Activated CD8-positive, alpha-beta T cell treated with anti-CD3 and anti-CD28 coated beads for 36 hours (primary cell): ENCODE measurements around the gene RBP5. TPM values are rescaled to one million over a fixed set of nuclear protein-coding genes. Genes with fewer than 3 reads are reported as not detected.

ENCODE experiments used
- ATAC-seq: fragments of 200-7000 bp; cut with Tn5 transposase; one replicate; pipeline ENCODE4 v1.10.0; 2021; ENCODE audit warnings: mild to moderate bottlenecking, moderate library complexity
- CTCF ChIA-PET: fragments of 350-600 bp; sonication (Branson Sonifier 250); formaldehyde crosslinking; loops from one replicate; lab custom pipeline; 2021; ENCODE audit warnings: antibody characterized with exemption; lab: Charles Lee
- POLR2A ChIA-PET: fragments of 350-600 bp; sonication (Branson Sonifier 250); formaldehyde crosslinking; loops from one replicate; lab custom pipeline; 2021; ENCODE audit warnings: antibody characterized with exemption; lab: Charles Lee
- DNase-seq: peaks from one replicate; pipeline ENCODE4 v3.0.0-alpha.2; 2020
- H3K27ac Mint-ChIP-seq: one replicate; pipeline ENCODE4 v1.8.0; 2021; ENCODE audit warnings: mild to moderate bottlenecking, mixed read lengths
- H3K27me3 Mint-ChIP-seq: one replicate; pipeline ENCODE4 v1.8.0; 2021; ENCODE audit warnings: mixed read lengths
- H3K36me3 Mint-ChIP-seq: one replicate; pipeline ENCODE4 v1.8.0; 2021; ENCODE audit warnings: low read depth, mixed read lengths
- H3K4me1 Mint-ChIP-seq: one replicate; pipeline ENCODE4 v1.8.0; 2021; ENCODE audit warnings: low read depth, mixed read lengths
- H3K4me3 Mint-ChIP-seq: one replicate; pipeline ENCODE4 v1.8.0; 2021; ENCODE audit warnings: mild to moderate bottlenecking, moderate library complexity, mixed read lengths
- H3K9me3 Mint-ChIP-seq: one replicate; pipeline ENCODE4 v1.8.0; 2021; ENCODE audit warnings: mixed read lengths
- intact Hi-C: fragments of 100-400 bp; cut with micrococcal nuclease; formaldehyde crosslinking; loops from one replicate; pipeline ENCODE4 v1.10.0; 2022
- total RNA-seq, 2 experiments: library from RNA; stranded (reverse); gene quantifications; one replicate each; pipeline ENCODE4 v1.2.3, GENCODE V29; 2021
- TF ChIP-seq, protein P1 (sequence below): fragments of 200-600 bp; IDR thresholded peaks from one replicate; pipeline ENCODE4 v1.8.0; 2022; ENCODE audit warnings: antibody characterized with exemption, mild to moderate bottlenecking

Gene RBP5
- total RNA-seq, 2 experiments from 2014 or later: not detected

- intact Hi-C loops: no loop called here
- DNase-seq (no peak), ATAC-seq (no peak)
- ChIA-PET CTCF (no interaction called here), POLR2A (interaction anchor here (0.9 kb wide), 1 partner anchor 9 kb away, joined by 3 read pairs; no protein-coding TSS in a partner anchor)
- TF ChIP-seq, protein P1, sequence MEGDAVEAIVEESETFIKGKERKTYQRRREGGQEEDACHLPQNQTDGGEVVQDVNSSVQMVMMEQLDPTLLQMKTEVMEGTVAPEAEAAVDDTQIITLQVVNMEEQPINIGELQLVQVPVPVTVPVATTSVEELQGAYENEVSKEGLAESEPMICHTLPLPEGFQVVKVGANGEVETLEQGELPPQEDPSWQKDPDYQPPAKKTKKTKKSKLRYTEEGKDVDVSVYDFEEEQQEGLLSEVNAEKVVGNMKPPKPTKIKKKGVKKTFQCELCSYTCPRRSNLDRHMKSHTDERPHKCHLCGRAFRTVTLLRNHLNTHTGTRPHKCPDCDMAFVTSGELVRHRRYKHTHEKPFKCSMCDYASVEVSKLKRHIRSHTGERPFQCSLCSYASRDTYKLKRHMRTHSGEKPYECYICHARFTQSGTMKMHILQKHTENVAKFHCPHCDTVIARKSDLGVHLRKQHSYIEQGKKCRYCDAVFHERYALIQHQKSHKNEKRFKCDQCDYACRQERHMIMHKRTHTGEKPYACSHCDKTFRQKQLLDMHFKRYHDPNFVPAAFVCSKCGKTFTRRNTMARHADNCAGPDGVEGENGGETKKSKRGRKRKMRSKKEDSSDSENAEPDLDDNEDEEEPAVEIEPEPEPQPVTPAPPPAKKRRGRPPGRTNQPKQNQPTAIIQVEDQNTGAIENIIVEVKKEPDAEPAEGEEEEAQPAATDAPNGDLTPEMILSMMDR: no peak
- Mint-ChIP-seq H3K9me3 (no peaks in the 10 kb centered on the region), H3K4me3 (no peak overlapping the region), H3K4me1 (peaks cover 5% of the 10 kb centered on the region), H3K27ac (no peak overlapping the region), H3K27me3 (no peaks in the 10 kb centered on the region), H3K36me3 (peaks cover 20% of the 10 kb centered on the region)
Measured at GRCh38 chr12:7116196-7116595, 12.5 kb downstream of the RBP5 start.

DNA sequence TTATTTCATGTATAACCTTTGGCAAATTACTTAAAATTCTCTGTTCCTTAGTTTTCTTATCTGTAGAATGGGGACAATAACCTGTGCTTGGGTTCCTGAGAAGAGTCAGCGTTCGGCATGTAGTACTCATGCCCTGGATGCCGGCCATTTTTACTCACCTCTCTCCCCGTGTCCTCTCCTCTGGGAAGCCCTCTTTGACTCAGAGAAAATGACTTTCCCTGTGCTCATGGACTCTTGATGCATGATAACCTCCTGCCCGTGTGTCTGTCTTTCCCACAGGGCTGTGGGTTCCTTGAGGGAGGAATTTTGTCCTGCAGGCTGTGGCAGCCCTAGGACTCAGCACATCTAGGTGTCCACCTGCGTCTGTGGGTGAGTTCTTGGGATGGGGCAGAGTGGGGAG, 13.8 kb downstream of the RBP5 start:
- H3K36me3 Mint-ChIP-seq: peaks cover 20% of the 10 kb centered on the region
- ChIA-PET POLR2A (no interaction called here), CTCF (interaction anchor here (1.0 kb wide), 1 partner anchor 140 kb away, joined by 4 read pairs; no protein-coding TSS in a partner anchor)
- no peak overlapping the region for H3K27ac Mint-ChIP-seq
- TF ChIP-seq, protein P1: no peak
- DNase-seq (no peak), ATAC-seq (no peak)
- no peaks in the 10 kb centered on the region for H3K9me3 Mint-ChIP-seq
- no peak overlapping the region for H3K4me3 Mint-ChIP-seq
- peaks cover 8% of the 10 kb centered on the region for H3K4me1 Mint-ChIP-seq
- intact Hi-C loops: no loop called here
- H3K27me3 Mint-ChIP-seq: no peaks in the 10 kb centered on the region

GRCh38 chr12:7114008-7114407, 14.7 kb downstream of the RBP5 start:
- TF ChIP-seq, protein P1: no peak
- no peaks in the 10 kb centered on the region for H3K9me3 Mint-ChIP-seq
- intact Hi-C loops: no loop called here
- H3K36me3 Mint-ChIP-seq: peaks cover 20% of the 10 kb centered on the region
- no peak overlapping the region for H3K27ac Mint-ChIP-seq
- DNase-seq (no peak), ATAC-seq (no peak)
- CTCF ChIA-PET: interaction anchor here (1.0 to 4.0 kb wide), 20 partner anchors 9 to 169 kb away, joined by 3 to 24 read pairs (median 6); partner anchors contain the start of genes C12orf57, CLSTN3, PEX5 and RNU7-1
- POLR2A ChIA-PET: interaction anchor here (1.3 to 1.5 kb wide), 2 partner anchors 137 to 170 kb away, joined by 3 to 13 read pairs; partner anchors contain the start of genes C12orf57 and RNU7-1
- no peak overlapping the region for H3K4me3 Mint-ChIP-seq
- no peaks in the 10 kb centered on the region for H3K27me3 Mint-ChIP-seq
- peaks cover 14% of the 10 kb centered on the region for H3K4me1 Mint-ChIP-seq

- TF ChIP-seq, protein P1: peak; percentile 83
- ChIA-PET POLR2A (interaction anchor here (1.3 to 1.5 kb wide), 2 partner anchors 136 to 170 kb away, joined by 3 to 13 read pairs; partner anchors contain the start of genes C12orf57 and RNU7-1), CTCF (interaction anchor here (0.6 to 4.0 kb wide), 46 partner anchors 9 to 244 kb away, joined by 3 to 24 read pairs (median 4); partner anchors contain the start of genes C12orf57, CLSTN3, LPCAT3 and PEX5)
- Mint-ChIP-seq H3K27ac (no peak overlapping the region), H3K9me3 (no peaks in the 10 kb centered on the region), H3K27me3 (no peaks in the 10 kb centered on the region), H3K4me1 (peaks cover 14% of the 10 kb centered on the region), H3K36me3 (peaks cover 20% of the 10 kb centered on the region), H3K4me3 (no peak overlapping the region)
- intact Hi-C loops: no loop called here
- ATAC-seq (peak; percentile 35), DNase-seq (peak; percentile 51)
Measured at GRCh38 chr12:7113389-7113871, 15.3 kb downstream of the RBP5 start.

DNA sequence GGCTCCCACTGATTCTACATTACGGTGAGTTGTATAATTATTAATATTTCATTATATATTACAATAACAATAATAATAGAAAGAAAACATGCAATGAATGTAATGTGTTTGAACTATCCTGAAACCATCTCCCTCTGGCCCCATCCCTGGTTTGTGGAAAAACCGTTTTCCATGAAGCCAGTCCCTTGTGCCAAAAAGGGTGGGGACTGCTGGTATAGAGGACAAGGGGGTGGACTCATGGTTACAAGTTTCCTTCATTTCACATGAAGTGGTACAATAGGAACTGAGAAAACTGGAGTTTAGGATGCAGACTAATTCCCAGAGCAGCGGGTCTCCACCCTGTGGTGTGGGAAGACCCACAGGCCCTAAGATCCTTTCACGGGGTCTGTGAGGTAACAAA, 16.6 kb downstream of the RBP5 start:
- Mint-ChIP-seq H3K4me1 (peaks cover 19% of the 10 kb centered on the region), H3K36me3 (peaks cover 15% of the 10 kb centered on the region), H3K27ac (no peak overlapping the region), H3K4me3 (no peak overlapping the region), H3K9me3 (no peaks in the 10 kb centered on the region), H3K27me3 (no peaks in the 10 kb centered on the region)
- ChIA-PET CTCF (interaction anchor here (0.8 to 4.0 kb wide), 26 partner anchors 7 to 243 kb away, joined by 3 to 24 read pairs (median 6); partner anchors contain the start of genes C12orf57, PEX5, RNU7-1 and SPSB2), POLR2A (interaction anchor here (1.1 to 1.7 kb wide), 2 partner anchors 144 to 168 kb away, joined by 3 to 9 read pairs; partner anchors contain the start of genes C12orf57 and RNU7-1)
- TF ChIP-seq, protein P1: no peak
- no peak for DNase-seq
- ATAC-seq: no peak
- intact Hi-C loops: no loop called here
